AG04450 (cell line): ENCODE measurements around the gene UBR4. TPM values are rescaled to one million over a fixed set of nuclear protein-coding genes. Genes with fewer than 3 reads are reported as not detected.

Experiments used
- CTCF ChIA-PET: fragments of 300-600, 350-600 bp; formaldehyde crosslinking; extraction: SDS; loops from one replicate; lab custom pipeline; 2022; ENCODE audit warnings: antibody characterized with exemption, inconsistent platforms; lab: Charles Lee
- POLR2A ChIA-PET: fragments of 350-600 bp; formaldehyde crosslinking; extraction: SDS; loops from one replicate; lab custom pipeline; 2021; ENCODE audit warnings: antibody characterized with exemption, inconsistent platforms; lab: Yijun Ruan, JAX
- DNase-seq: peaks from one replicate; pipeline ENCODE4 v3.0.0-alpha.2; 2011; ENCODE audit warnings: low read depth, low spot score
- H3K27ac ChIP-seq: one replicate; pipeline ENCODE4 v1.5.1; 2012; ENCODE audit warnings: low read depth, low read length, control low read depth
- H3K27me3 ChIP-seq: one replicate; pipeline ENCODE4 v1.6.0; 2012; ENCODE audit warnings: low read length; ENCODE audit not compliant: control insufficient read depth, insufficient read depth
- H3K4me3 ChIP-seq: 2 replicates; pipeline ENCODE4 v1.5.1; 2011; ENCODE audit warnings: mild to moderate bottlenecking, low read depth, low read length, control low read depth
- H3K9me3 ChIP-seq: 2 replicates; pipeline ENCODE4 v1.5.1; 2012; ENCODE audit warnings: low read length; ENCODE audit not compliant: control insufficient read depth, insufficient read depth
- polyA plus RNA-seq: library from polyadenylated mRNA; depleted of rRNA; stranded (reverse); fragments of >200 nt; gene quantifications from 2 replicates; pipeline ENCODE4 v1.2.3, GENCODE V29; 2011
- TF ChIP-seq, protein P1 (sequence below): IDR thresholded peaks from 2 replicates; pipeline ENCODE4 v1.5.1; 2011; ENCODE audit warnings: low read depth, low read length, control low read depth, inconsistent platforms

The UBR4 gene
- polyA plus RNA-seq, 1 experiment = 91.9 TPM

- TF ChIP-seq, protein P1, sequence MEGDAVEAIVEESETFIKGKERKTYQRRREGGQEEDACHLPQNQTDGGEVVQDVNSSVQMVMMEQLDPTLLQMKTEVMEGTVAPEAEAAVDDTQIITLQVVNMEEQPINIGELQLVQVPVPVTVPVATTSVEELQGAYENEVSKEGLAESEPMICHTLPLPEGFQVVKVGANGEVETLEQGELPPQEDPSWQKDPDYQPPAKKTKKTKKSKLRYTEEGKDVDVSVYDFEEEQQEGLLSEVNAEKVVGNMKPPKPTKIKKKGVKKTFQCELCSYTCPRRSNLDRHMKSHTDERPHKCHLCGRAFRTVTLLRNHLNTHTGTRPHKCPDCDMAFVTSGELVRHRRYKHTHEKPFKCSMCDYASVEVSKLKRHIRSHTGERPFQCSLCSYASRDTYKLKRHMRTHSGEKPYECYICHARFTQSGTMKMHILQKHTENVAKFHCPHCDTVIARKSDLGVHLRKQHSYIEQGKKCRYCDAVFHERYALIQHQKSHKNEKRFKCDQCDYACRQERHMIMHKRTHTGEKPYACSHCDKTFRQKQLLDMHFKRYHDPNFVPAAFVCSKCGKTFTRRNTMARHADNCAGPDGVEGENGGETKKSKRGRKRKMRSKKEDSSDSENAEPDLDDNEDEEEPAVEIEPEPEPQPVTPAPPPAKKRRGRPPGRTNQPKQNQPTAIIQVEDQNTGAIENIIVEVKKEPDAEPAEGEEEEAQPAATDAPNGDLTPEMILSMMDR = no peak
- H3K9me3 ChIP-seq = no peaks in the 10 kb centered on the region
- DNase-seq = no peak
- peaks cover 36% of the 10 kb centered on the region for H3K27me3 ChIP-seq
- no peak overlapping the region for H3K27ac ChIP-seq
- H3K4me3 ChIP-seq = no peak overlapping the region
- CTCF ChIA-PET = interaction anchor here (1.8 kb wide), 1 partner anchor 127 kb away, joined by 5 read pairs; no protein-coding TSS in a partner anchor
- POLR2A ChIA-PET = interaction anchor here (0.6 kb wide), 1 partner anchor 15 kb away, joined by 5 read pairs; no protein-coding TSS in a partner anchor
Measured at GRCh38 chr1:19040010-19040680, 169.9 kb downstream of the UBR4 start.

DNA sequence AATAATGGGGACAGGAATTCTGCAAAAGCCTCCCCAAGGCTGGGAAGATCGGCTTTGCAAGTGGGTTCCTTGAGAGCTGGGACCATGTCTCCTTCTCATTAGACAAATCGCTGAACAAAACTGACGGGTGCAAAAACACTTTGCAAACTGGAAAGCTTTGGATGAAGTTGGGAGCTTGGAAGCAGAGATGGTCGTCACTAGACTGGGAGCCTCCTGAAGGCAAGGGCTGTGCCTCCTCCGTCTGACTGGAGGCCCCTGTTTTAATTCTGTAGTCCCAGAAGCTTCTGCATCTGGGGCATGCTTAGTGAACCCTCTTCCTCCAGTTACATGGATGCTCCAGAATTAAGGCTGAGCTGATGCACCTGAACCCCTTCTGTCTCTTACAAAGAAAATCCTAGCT, 171.3 kb downstream of the UBR4 start:
- DNase-seq = no peak
- ChIA-PET POLR2A (no interaction called here), CTCF (interaction anchor here (1.8 kb wide), 1 partner anchor 126 kb away, joined by 5 read pairs; no protein-coding TSS in a partner anchor)
- Histone ChIP-seq H3K27me3 (peaks cover 32% of the 10 kb centered on the region), H3K27ac (no peak overlapping the region), H3K4me3 (no peak overlapping the region), H3K9me3 (no peaks in the 10 kb centered on the region)
- TF ChIP-seq, protein P1 = no peak

GRCh38 chr1:19038096-19038495, 172.0 kb downstream of the UBR4 start:
- TF ChIP-seq, protein P1 = no peak
- no peak for DNase-seq
- Histone ChIP-seq H3K4me3 (no peak overlapping the region), H3K27ac (no peak overlapping the region), H3K9me3 (peaks cover 3% of the 10 kb centered on the region), H3K27me3 (peaks cover 29% of the 10 kb centered on the region)
- CTCF ChIA-PET = interaction anchor here (1.8 kb wide), 1 partner anchor 125 kb away, joined by 5 read pairs; no protein-coding TSS in a partner anchor
- POLR2A ChIA-PET = no interaction called here

DNA sequence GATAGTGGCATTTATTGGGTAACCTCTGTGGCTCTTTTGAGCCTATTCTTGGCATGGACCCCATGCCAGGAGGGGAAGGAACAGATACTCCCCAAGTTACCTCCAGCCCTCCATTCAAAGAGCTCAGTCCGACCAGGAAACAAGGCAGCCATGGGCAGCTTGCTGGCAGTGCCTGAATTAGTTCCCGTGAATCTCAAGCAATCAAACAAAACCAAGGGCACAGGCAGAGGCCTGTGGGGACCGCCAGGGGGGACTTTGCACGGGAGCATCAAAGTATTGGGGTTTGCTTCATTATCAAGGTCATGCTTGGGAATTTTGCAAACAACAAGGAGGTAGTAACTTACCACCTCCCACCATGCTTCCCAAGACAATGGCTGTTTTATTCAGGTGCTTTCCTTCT, 172.4 kb downstream of the UBR4 start:
- POLR2A ChIA-PET = no interaction called here
- TF ChIP-seq, protein P1 = no peak
- DNase-seq = no peak
- CTCF ChIA-PET = no interaction called here
- Histone ChIP-seq H3K4me3 (no peak overlapping the region), H3K27ac (no peak overlapping the region), H3K27me3 (peaks cover 25% of the 10 kb centered on the region), H3K9me3 (peaks cover 5% of the 10 kb centered on the region)

- TF ChIP-seq, protein P1 = no peak
- no peak for DNase-seq
- H3K4me3 ChIP-seq = no peak overlapping the region
- no peak overlapping the region for H3K27ac ChIP-seq
- peaks cover 19% of the 10 kb centered on the region for H3K27me3 ChIP-seq
- CTCF ChIA-PET = no interaction called here
- POLR2A ChIA-PET = no interaction called here
- H3K9me3 ChIP-seq = peaks cover 5% of the 10 kb centered on the region
Measured at GRCh38 chr1:19036813-19037605, 173.1 kb downstream of the UBR4 start.
